ENCODE results near the gene RHEX. TPM values are rescaled to one million over a fixed set of nuclear protein-coding genes. Genes with fewer than 3 reads are reported as not detected.

RHEX gene
- polyA plus RNA-seq, 2 of the 4 experiments (the other 2 are of a cell fraction): not detected

DNA sequence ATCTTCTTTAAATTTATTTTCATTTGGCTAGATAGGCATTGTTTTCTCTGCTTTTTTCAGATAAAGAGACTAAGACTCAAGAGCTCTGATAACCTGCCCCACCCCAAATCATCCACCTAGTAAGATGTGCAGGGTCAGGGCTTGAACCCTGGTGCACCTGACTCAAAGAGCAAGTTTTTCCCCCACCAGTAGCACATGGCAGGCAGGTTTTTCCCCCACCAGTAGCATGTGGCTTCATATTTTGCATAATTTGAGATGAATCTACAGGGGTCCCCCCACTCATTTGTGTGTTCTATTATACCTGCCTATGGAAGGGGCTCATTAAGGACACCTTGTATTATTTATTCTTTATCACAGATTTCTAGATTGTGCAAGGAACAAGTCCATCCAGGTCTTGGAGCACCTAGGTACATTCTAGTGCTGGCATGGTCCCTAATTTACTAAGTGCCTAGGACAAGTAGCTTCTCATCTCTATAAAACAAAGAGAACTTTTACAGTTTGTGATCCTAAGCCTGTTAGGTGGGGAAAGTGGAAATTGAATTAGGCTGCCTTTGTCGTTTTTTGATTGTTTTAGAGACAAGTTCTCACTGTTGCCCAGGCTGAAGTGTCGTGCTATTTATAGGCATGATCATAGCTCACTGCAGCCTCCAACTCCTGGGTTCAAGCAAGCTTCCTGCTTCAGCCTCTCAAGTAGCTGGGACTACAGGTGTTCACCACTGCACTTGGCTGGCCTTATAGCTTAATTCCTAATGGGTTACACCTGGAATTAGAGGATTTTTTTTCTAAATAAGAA lies 16.1 kb upstream of the RHEX start:
- H3K27ac ChIP-seq: no peak overlapping the region
- no peak for FAIRE-seq
- no peak for DNase-seq (ENCODE audit: low read depth in 1 of 2, low spot score in 1 of 2)
- TF ChIP-seq, protein P1, sequence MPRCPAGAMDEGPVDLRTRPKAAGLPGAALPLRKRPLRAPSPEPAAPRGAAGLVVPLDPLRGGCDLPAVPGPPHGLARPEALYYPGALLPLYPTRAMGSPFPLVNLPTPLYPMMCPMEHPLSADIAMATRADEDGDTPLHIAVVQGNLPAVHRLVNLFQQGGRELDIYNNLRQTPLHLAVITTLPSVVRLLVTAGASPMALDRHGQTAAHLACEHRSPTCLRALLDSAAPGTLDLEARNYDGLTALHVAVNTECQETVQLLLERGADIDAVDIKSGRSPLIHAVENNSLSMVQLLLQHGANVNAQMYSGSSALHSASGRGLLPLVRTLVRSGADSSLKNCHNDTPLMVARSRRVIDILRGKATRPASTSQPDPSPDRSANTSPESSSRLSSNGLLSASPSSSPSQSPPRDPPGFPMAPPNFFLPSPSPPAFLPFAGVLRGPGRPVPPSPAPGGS (IDR thresholded peaks at IDR 0.05): no peak
- TF ChIP-seq FOSL2 (IDR thresholded peaks at IDR 0.05): no peak
- no peak for TF ChIP-seq FOSL2 (CRISPR knock-in tag; IDR thresholded peaks at IDR 0.05)
- TF ChIP-seq HOXB5 (CRISPR knock-in tag; IDR thresholded peaks at IDR 0.05): no peak
- no peak for TF ChIP-seq ZSCAN20 (CRISPR knock-in tag; IDR thresholded peaks at IDR 0.05)
- TF ChIP-seq, protein P2, sequence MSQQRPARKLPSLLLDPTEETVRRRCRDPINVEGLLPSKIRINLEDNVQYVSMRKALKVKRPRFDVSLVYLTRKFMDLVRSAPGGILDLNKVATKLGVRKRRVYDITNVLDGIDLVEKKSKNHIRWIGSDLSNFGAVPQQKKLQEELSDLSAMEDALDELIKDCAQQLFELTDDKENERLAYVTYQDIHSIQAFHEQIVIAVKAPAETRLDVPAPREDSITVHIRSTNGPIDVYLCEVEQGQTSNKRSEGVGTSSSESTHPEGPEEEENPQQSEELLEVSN (IDR thresholded peaks at IDR 0.05; ENCODE audit: borderline replicate concordance, low read depth): no peak
- no peak for TF ChIP-seq RNF2 (IDR thresholded peaks at IDR 0.05; ENCODE audit: borderline replicate concordance, low read depth)
- no peak for TF ChIP-seq ZC3H11A (IDR thresholded peaks at IDR 0.05)
- no peak for TF ChIP-seq HDAC2 (IDR thresholded peaks at IDR 0.05)
- no peak for TF ChIP-seq EP300 (IDR thresholded peaks at IDR 0.05)
- TF ChIP-seq SREBF2 (IDR thresholded peaks at IDR 0.05): no peak
- TF ChIP-seq MYC (IDR thresholded peaks at IDR 0.05; ENCODE audit: borderline replicate concordance, low read length): no peak
- TF ChIP-seq KDM1A (IDR thresholded peaks at IDR 0.05; ENCODE audit: low read depth): no peak
- TF ChIP-seq BHLHE40 (IDR thresholded peaks at IDR 0.05; ENCODE audit: low read depth, low read length): no peak
- no peak overlapping the region for H3K4me2 ChIP-seq
- 20% methylated on average over 2 of the region's 2 CpGs for WGBS (ENCODE audit: missing lambda C conversion rate)
- no peak for ATAC-seq
- H3K9me3 ChIP-seq: no peaks in the 10 kb centered on the region
- no peaks in the 10 kb centered on the region for H3K4me1 ChIP-seq
- POLR2A ChIA-PET: no interaction called here
- CTCF ChIA-PET: interaction anchor here (0.6 to 1.9 kb wide), 6 partner anchors 10 to 763 kb away, joined by 3 to 9 read pairs (median 3); partner anchors contain the start of gene CTSE
- no peak overlapping the region for H3K4me3 ChIP-seq

DNA sequence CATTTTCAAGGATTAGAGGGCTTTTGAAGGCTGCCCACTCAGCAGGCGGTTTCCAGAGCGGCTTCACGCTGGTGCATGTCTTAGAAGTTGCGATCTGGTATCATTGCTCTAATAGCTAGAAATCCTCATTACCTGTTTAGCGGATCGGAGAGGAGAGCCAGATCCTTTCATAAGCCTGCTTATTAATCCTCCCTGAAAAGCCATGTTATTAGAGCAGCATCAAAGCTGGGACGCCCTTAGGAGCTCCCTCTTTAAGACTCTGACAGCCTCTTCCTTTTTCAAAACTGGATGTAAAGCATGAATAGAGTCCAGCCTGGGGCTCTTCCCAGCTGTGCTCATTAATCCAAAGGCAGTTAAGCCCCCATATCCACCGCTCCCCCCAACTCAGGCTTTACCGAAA lies 15.4 kb upstream of the RHEX start:
- no peaks in the 10 kb centered on the region for H3K4me1 ChIP-seq
- no peak overlapping the region for H3K27ac ChIP-seq
- DNase-seq (ENCODE audit: low read depth in 1 of 2, low spot score in 1 of 2) (no peak), FAIRE-seq (no peak), ATAC-seq (no peak)
- ChIA-PET POLR2A (no interaction called here), CTCF (interaction anchor here (0.7 to 1.9 kb wide), 5 partner anchors 9 to 246 kb away, joined by 3 to 9 read pairs (median 3); partner anchors contain the start of gene CTSE)
- no peaks in the 10 kb centered on the region for H3K9me3 ChIP-seq
- H3K4me3 ChIP-seq: no peak overlapping the region
- WGBS (ENCODE audit: missing lambda C conversion rate): 80% methylated on average over 9 of the region's 9 CpGs
- TF ChIP-seq KDM5A (IDR thresholded peaks at IDR 0.05): no peak
- TF ChIP-seq, protein P3, sequence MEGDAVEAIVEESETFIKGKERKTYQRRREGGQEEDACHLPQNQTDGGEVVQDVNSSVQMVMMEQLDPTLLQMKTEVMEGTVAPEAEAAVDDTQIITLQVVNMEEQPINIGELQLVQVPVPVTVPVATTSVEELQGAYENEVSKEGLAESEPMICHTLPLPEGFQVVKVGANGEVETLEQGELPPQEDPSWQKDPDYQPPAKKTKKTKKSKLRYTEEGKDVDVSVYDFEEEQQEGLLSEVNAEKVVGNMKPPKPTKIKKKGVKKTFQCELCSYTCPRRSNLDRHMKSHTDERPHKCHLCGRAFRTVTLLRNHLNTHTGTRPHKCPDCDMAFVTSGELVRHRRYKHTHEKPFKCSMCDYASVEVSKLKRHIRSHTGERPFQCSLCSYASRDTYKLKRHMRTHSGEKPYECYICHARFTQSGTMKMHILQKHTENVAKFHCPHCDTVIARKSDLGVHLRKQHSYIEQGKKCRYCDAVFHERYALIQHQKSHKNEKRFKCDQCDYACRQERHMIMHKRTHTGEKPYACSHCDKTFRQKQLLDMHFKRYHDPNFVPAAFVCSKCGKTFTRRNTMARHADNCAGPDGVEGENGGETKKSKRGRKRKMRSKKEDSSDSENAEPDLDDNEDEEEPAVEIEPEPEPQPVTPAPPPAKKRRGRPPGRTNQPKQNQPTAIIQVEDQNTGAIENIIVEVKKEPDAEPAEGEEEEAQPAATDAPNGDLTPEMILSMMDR (IDR thresholded peaks at IDR 0.05): no peak
- no peak overlapping the region for H3K4me2 ChIP-seq

DNA sequence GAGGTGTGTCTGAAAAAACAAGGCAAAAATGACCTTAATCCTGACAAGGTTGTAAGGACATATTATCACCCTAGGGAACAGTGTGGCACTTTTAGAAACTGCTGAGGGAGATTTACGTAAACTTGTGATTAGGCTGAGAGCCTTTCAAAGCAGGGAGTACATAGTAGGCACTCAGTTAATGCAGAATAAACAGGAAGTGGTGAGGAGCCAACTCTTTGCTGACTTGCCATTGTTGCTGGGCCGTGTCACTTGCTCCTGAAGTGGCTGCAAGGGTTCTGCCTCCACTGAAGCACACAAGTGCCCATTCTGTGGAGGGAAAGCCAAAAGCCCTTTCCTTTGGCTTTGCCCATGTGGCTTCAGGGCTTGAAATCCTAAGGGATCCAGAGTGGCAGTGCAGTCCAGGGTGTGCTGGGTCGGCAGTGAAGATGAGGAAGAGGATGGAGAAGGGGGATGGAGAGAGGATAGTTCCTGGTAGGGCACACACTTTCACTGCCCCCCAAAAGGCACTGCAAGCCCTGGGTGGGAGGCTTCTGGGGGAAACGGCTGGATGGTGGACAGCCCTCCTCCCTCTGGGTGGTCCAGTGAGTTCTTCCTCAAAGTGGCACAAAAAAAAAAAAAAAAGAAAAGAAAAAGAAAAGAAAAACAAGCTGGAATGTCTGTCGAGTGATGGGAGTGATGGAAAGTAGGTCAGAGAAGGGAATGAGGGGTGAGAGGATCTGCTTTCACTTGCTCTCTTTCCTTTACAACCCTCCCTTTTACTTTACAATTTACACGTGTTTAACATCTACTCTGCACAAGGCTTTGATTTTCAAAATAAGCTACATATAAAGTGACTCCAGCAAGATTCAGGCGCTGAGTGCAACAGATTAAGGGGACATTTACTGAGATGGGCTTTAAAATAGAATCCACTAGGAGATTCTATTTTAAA lies 13.7 kb upstream of the RHEX start:
- DNase-seq (ENCODE audit: low read depth in 1 of 2, low spot score in 1 of 2) (no peak), ATAC-seq (no peak), FAIRE-seq (no peak)
- POLR2A ChIA-PET: interaction anchor here (0.7 kb wide), 1 partner anchor 11 kb away, joined by 7 read pairs; no protein-coding TSS in a partner anchor
- 43% methylated on average over 7 of the region's 7 CpGs for WGBS (ENCODE audit: missing lambda C conversion rate)
- Histone ChIP-seq H3K4me3 (no peak overlapping the region), H3K4me1 (no peaks in the 10 kb centered on the region), H3K27ac (no peak overlapping the region), H3K4me2 (no peak overlapping the region), H3K9me3 (no peaks in the 10 kb centered on the region)
- CTCF ChIA-PET: interaction anchor here (1.3 kb wide), 1 partner anchor 9 kb away, joined by 7 read pairs; no protein-coding TSS in a partner anchor
- TF ChIP-seq HDAC2 (IDR thresholded peaks at IDR 0.05) (no peak), NR3C1 (IDR thresholded peaks at IDR 0.05) (no peak), SMC3 (IDR thresholded peaks at IDR 0.05) (no peak), PHF8 (IDR thresholded peaks at IDR 0.05; ENCODE audit: borderline replicate concordance, low read depth) (no peak), CBX8 (IDR thresholded peaks at IDR 0.05) (no peak), SREBF2 (IDR thresholded peaks at IDR 0.05) (no peak), HOXB5 (CRISPR knock-in tag; IDR thresholded peaks at IDR 0.05) (no peak), TFCP2L1 (CRISPR knock-in tag; IDR thresholded peaks at IDR 0.05) (no peak), HOXA7 (CRISPR knock-in tag; IDR thresholded peaks at IDR 0.05) (no peak), FOXS1 (CRISPR knock-in tag; IDR thresholded peaks at IDR 0.05) (no peak), ZNF302 (CRISPR knock-in tag; IDR thresholded peaks at IDR 0.05) (no peak), NFE2L2 (conservative IDR thresholded peaks at IDR 0.05; ENCODE audit: low read length) (no peak), GATA3 (IDR thresholded peaks at IDR 0.05; ENCODE audit: borderline replicate concordance) (no peak), CEBPB (IDR thresholded peaks at IDR 0.05) (no peak), EHF (CRISPR knock-in tag; IDR thresholded peaks at IDR 0.05) (no peak), MAFK (IDR thresholded peaks at IDR 0.05; ENCODE audit: partially characterized antibody) (no peak)
- TF ChIP-seq, protein P4, sequence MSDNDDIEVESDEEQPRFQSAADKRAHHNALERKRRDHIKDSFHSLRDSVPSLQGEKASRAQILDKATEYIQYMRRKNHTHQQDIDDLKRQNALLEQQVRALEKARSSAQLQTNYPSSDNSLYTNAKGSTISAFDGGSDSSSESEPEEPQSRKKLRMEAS (IDR thresholded peaks at IDR 0.05): no peak
- TF ChIP-seq, protein P2 (IDR thresholded peaks at IDR 0.05; ENCODE audit: borderline replicate concordance, low read depth): no peak

Data from A549 (cell line).